ENCODE measurements around the gene PCDHGA7. TPM values are rescaled to one million over a fixed set of nuclear protein-coding genes. Genes with fewer than 3 reads are reported as not detected.
"Not testable (repeated sequence)": the region's sequence is repeated elsewhere in the genome, so short reads cannot be mapped to it uniquely, and the experiment has no call there.

Gene PCDHGA7
- polyA plus RNA-seq, 1 donor, result 0.69 TPM

DNA sequence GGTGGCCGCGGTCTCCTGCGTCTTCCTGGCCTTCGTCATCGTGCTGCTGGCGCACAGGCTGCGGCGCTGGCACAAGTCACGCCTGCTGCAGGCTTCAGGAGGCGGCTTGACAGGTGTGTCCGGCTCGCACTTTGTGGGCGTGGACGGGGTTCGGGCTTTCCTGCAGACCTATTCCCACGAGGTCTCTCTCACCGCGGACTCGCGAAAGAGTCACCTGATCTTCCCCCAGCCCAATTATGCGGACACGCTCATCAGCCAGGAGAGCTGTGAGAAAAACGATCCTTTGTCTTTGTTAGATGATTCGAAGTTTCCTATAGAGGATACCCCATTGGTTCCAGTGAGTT is 32.7 kb downstream of the PCDHGA7 start:
- H3K27me3 ChIP-seq (ENCODE audit: control insufficient read depth, insufficient read depth, low read length), result peaks cover 67% of the 10 kb centered on the region
- WGBS (ENCODE audit: insufficient coverage, low lambda C conversion rate), result 17% methylated on average over 1 of the region's 24 CpGs

DNA sequence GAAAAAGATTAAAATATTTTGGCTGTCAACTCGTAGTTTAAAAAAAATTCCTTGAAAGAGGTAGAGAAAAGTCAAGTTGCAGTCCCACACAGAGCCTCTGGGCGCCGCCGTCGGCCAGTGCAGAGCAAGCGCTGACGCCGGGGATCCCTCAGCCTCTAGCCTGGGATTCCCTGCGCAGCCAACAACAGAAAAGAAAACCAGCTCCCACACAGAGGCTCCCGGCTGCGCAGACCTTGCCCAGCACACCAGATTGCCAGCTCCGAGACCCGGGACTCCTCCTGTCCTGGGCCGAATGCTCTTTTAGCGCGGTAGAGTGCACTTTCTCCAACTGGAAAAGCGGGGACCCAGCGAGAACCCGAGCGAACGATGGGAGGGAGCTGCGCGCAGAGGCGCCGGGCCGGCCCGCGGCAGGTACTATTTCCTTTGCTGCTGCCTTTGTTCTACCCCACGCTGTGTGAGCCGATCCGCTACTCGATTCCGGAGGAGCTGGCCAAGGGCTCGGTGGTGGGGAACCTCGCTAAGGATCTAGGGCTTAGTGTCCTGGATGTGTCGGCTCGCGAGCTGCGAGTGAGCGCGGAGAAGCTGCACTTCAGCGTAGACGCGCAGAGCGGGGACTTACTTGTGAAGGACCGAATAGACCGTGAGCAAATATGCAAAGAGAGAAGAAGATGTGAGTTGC is 35.1 kb downstream of the PCDHGA7 start, which contains the start of gene PCDHGB7:
Gene PCDHGB7, plus strand, starts transcription at position 184 of the 679 bp plus-strand sequence. Its CDS starts 183 bp downstream, at position 367.
- peaks cover 77% of the 10 kb centered on the region for H3K27me3 ChIP-seq (ENCODE audit: control insufficient read depth, insufficient read depth, low read length)
- not testable (repeated sequence) for H3K4me1 ChIP-seq (ENCODE audit: control insufficient read depth, insufficient read depth, low read length); H3K27ac ChIP-seq (ENCODE audit: low read length); H3K36me3 ChIP-seq (ENCODE audit: control insufficient read depth, insufficient read depth, low read length)
- WGBS (ENCODE audit: insufficient coverage, low lambda C conversion rate), result no CpG with 5 or more reads among the region's 47 CpGs
- DNase-seq, result peak; percentile 38 to 49
- H3K9me3 ChIP-seq (ENCODE audit: control insufficient read depth, low read depth, low read length), result peaks cover 55% of the 10 kb centered on the region
- peak within 1 kb of the TSS; percentile 31 for H3K4me3 ChIP-seq (ENCODE audit: low read length)

More for the DNA sequence above, 32.7 kb downstream of the PCDHGA7 start:
- H3K9me3 ChIP-seq (ENCODE audit: control insufficient read depth, low read depth, low read length), result peaks cover 51% of the 10 kb centered on the region
- H3K27ac ChIP-seq (ENCODE audit: low read length); H3K36me3 ChIP-seq (ENCODE audit: control insufficient read depth, insufficient read depth, low read length); DNase-seq; H3K4me3 ChIP-seq (ENCODE audit: low read length); H3K4me1 ChIP-seq (ENCODE audit: control insufficient read depth, insufficient read depth, low read length): not testable (repeated sequence)

DNA sequence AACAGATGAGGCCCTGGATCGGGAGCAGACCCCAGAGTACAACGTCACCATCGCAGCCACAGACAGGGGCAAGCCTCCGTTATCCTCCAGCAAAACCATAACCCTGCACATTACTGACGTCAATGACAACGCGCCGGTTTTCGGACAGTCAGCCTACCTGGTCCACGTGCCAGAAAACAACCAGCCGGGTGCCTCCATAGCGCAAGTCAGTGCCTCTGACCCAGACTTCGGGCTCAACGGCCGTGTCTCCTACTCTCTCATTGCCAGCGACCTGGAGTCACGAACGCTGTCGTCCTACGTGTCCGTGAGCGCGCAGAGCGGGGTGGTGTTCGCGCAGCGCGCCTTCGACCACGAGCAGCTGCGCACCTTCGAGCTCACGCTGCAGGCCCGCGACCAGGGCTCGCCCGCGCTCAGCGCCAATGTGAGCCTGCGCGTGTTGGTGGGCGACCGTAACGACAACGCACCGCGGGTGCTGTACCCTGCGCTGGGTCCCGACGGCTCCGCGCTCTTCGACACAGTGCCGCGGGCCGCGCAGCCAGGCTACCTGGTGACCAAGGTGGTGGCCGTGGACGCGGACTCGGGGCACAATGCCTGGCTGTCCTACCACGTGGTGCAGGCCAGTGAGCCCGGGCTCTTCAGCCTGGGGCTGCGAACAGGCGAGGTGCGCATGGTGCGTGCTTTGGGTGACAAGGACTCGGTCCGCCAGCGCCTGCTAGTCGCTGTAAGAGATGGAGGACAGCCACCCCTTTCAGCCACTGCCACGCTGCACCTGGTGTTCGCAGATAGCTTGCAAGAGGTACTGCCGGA is 36.7 kb downstream of the PCDHGA7 start:
- H3K27ac ChIP-seq (ENCODE audit: low read length), result no peak overlapping the region
- no peaks in the 10 kb centered on the region for H3K36me3 ChIP-seq (ENCODE audit: control insufficient read depth, insufficient read depth, low read length)
- H3K4me3 ChIP-seq (ENCODE audit: low read length), result no peak overlapping the region
- DNase-seq, result no peak
- H3K9me3 ChIP-seq (ENCODE audit: control insufficient read depth, low read depth, low read length), result peaks cover 68% of the 10 kb centered on the region
- H3K27me3 ChIP-seq (ENCODE audit: control insufficient read depth, insufficient read depth, low read length), result peaks cover 71% of the 10 kb centered on the region
- no CpG with 5 or more reads among the region's 74 CpGs for WGBS (ENCODE audit: insufficient coverage, low lambda C conversion rate)
- no peaks in the 10 kb centered on the region for H3K4me1 ChIP-seq (ENCODE audit: control insufficient read depth, insufficient read depth, low read length)

DNA sequence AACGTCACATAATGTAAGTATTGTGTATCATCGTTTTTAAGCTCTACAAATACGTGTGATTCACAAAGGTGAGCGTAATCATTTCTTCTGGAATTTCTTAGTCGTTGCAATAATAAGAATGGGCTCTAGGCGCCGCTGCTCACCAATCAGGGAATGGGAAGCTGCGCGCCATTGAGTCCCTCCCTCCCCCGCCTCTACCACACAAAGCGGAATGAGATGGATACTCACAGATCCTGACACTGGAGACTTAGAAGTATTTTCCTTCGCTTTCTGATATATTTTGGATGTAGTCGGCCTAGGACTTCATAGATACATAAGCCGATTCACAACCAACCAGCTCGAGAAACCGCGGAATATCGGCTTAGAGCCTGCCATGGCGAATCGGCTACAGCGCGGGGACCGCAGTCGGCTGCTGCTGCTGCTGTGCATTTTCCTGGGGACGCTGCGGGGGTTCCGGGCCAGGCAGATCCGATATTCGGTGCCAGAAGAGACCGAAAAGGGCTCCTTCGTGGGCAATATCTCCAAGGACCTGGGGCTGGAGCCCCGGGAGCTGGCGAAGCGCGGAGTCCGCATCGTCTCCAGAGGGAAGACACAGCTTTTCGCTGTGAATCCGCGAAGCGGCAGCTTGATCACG is 38.4 kb downstream of the PCDHGA7 start, which contains the start of gene PCDHGA11:
Gene PCDHGA11, plus strand, starts transcription at position 197 of the 634 bp plus-strand sequence. Its CDS starts 177 bp downstream, at position 374.
- Histone ChIP-seq H3K9me3 (ENCODE audit: control insufficient read depth, low read depth, low read length) (peaks cover 65% of the 10 kb centered on the region), H3K4me3 (ENCODE audit: low read length) (peak within 1 kb of the TSS; percentile 11), H3K27me3 (ENCODE audit: control insufficient read depth, insufficient read depth, low read length) (peaks cover 59% of the 10 kb centered on the region), H3K27ac (ENCODE audit: low read length) (no peak within 1 kb of the TSS), H3K36me3 (ENCODE audit: control insufficient read depth, insufficient read depth, low read length) (no peaks in the 10 kb centered on the region), H3K4me1 (ENCODE audit: control insufficient read depth, insufficient read depth, low read length) (no peaks in the 10 kb centered on the region)
- WGBS (ENCODE audit: insufficient coverage, low lambda C conversion rate), result 0% methylated on average over 1 of the region's 42 CpGs
- peak in 1 of 2 donors; percentile 34 for DNase-seq

DNA sequence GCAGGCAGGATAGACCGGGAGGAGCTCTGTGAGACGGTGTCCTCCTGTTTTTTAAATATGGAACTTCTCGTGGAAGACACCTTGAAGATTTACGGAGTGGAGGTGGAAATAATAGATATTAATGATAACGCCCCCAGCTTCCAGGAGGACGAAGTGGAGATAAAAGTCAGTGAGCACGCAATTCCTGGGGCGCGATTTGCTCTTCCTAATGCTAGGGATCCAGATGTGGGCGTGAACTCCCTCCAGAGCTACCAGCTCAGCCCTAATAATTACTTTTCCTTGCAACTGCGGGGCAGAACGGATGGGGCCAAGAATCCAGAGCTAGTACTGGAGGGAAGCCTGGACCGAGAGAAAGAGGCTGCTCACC is 38.9 kb downstream of the PCDHGA7 start:
- Histone ChIP-seq H3K4me1 (ENCODE audit: control insufficient read depth, insufficient read depth, low read length) (no peaks in the 10 kb centered on the region), H3K4me3 (ENCODE audit: low read length) (no peak overlapping the region), H3K36me3 (ENCODE audit: control insufficient read depth, insufficient read depth, low read length) (no peaks in the 10 kb centered on the region), H3K9me3 (ENCODE audit: control insufficient read depth, low read depth, low read length) (peaks cover 65% of the 10 kb centered on the region), H3K27me3 (ENCODE audit: control insufficient read depth, insufficient read depth, low read length) (peaks cover 63% of the 10 kb centered on the region), H3K27ac (ENCODE audit: low read length) (no peak overlapping the region)
- no peak for DNase-seq
- 10% methylated on average over 2 of the region's 13 CpGs for WGBS (ENCODE audit: insufficient coverage, low lambda C conversion rate)

DNA sequence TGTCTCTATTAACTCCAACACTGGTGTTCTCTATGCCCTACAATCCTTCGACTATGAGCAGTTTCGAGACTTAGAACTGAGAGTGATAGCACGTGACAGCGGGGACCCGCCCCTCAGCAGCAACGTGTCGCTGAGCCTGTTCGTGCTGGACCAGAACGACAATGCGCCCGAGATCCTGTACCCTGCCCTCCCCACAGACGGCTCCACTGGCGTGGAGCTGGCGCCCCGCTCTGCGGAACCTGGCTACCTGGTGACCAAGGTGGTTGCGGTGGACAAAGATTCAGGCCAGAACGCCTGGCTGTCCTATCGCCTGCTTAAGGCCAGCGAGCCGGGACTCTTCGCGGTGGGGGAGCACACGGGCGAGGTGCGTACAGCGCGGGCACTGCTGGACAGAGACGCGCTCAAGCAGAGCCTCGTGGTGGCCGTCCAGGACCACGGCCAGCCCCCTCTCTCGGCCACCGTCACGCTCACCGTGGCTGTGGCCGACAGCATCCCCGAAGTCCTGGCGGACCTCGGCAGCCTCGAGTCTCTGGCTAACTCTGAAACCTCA is 40.3 kb downstream of the PCDHGA7 start:
- DNase-seq, result no peak
- H3K27me3 ChIP-seq (ENCODE audit: control insufficient read depth, insufficient read depth, low read length), result peaks cover 70% of the 10 kb centered on the region
- WGBS (ENCODE audit: insufficient coverage, low lambda C conversion rate), result no CpG with 5 or more reads among the region's 42 CpGs

DNA sequence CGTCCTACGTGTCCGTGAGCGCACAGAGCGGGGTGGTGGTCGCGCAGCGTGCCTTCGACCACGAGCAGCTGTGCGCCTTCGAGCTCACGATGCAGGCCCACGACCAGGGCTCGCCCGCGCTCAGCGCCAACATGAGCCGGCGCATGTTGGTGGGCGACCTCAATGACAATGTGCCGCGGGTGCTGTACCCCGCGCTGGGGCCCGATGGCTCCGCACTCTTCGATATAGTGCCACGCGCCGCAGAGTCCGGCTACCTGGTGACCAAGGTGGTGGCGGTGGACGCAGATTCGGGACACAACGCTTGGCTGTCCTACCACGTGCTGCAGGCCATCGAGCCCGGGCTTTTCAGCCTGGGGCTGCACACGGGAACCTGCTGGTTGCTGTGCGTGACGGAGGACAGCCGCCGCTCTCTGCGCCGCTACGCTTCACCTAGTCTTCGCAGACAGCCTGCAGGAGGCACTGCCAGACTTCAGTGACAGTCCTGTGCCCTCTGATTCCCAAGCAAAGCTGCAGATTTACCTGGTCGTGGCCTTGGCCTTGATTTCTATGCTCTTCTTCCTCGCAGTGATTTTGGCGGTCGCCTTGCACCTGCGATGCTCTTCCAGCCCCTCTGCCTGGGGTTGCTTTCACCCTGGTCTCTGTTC is 45.4 kb downstream of the PCDHGA7 start:
- Histone ChIP-seq H3K4me3 (ENCODE audit: low read length) (no peak overlapping the region), H3K27me3 (ENCODE audit: control insufficient read depth, insufficient read depth, low read length) (peaks cover 52% of the 10 kb centered on the region), H3K4me1 (ENCODE audit: control insufficient read depth, insufficient read depth, low read length) (no peaks in the 10 kb centered on the region), H3K27ac (ENCODE audit: low read length) (no peak overlapping the region), H3K9me3 (ENCODE audit: control insufficient read depth, low read depth, low read length) (peaks cover 65% of the 10 kb centered on the region), H3K36me3 (ENCODE audit: control insufficient read depth, insufficient read depth, low read length) (no peaks in the 10 kb centered on the region)
- WGBS (ENCODE audit: insufficient coverage, low lambda C conversion rate), result no CpG with 5 or more reads among the region's 53 CpGs
- no peak for DNase-seq

More for the DNA sequence above, 40.3 kb downstream of the PCDHGA7 start:
- Histone ChIP-seq H3K36me3 (ENCODE audit: control insufficient read depth, insufficient read depth, low read length) (no peaks in the 10 kb centered on the region), H3K4me3 (ENCODE audit: low read length) (no peak overlapping the region), H3K27ac (ENCODE audit: low read length) (no peak overlapping the region), H3K4me1 (ENCODE audit: control insufficient read depth, insufficient read depth, low read length) (no peaks in the 10 kb centered on the region), H3K9me3 (ENCODE audit: control insufficient read depth, low read depth, low read length) (peaks cover 66% of the 10 kb centered on the region)

DNA sequence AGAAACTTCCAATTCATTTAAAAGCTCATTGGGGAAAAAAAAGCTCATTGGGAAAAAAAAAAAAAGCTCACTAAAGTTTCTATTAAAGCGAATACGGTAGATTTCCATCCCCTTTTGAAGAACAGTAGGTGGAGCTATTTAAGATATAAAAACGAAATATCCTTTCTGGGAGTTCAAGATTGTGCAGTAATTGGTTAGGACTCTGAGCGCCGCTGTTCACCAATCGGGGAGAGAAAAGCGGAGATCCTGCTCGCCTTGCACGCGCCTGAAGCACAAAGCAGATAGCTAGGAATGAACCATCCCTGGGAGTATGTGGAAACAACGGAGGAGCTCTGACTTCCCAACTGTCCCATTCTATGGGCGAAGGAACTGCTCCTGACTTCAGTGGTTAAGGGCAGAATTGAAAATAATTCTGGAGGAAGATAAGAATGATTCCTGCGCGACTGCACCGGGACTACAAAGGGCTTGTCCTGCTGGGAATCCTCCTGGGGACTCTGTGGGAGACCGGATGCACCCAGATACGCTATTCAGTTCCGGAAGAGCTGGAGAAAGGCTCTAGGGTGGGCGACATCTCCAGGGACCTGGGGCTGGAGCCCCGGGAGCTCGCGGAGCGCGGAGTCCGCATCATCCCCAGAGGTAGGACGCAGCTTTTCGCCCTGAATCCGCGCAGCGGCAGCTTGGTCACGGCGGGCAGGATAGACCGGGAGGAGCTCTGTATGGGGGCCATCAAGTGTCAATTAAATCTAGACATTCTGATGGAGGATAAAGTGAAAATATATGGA is 48.0 kb downstream of the PCDHGA7 start, which contains the start of gene PCDHGA12:
Gene PCDHGA12, plus strand, starts transcription at position 176 of the 782 bp plus-strand sequence. Its CDS starts 253 bp downstream, at position 429.
- Histone ChIP-seq H3K27me3 (ENCODE audit: control insufficient read depth, insufficient read depth, low read length) (peaks cover 50% of the 10 kb centered on the region), H3K36me3 (ENCODE audit: control insufficient read depth, insufficient read depth, low read length) (no peaks in the 10 kb centered on the region), H3K4me1 (ENCODE audit: control insufficient read depth, insufficient read depth, low read length) (no peaks in the 10 kb centered on the region), H3K27ac (ENCODE audit: low read length) (no peak within 1 kb of the TSS), H3K9me3 (ENCODE audit: control insufficient read depth, low read depth, low read length) (peaks cover 50% of the 10 kb centered on the region), H3K4me3 (ENCODE audit: low read length) (no peak within 1 kb of the TSS)
- WGBS (ENCODE audit: insufficient coverage, low lambda C conversion rate), result 23% methylated on average over 5 of the region's 33 CpGs
- peak in 1 of 2 donors; percentile 8 for DNase-seq

DNA sequence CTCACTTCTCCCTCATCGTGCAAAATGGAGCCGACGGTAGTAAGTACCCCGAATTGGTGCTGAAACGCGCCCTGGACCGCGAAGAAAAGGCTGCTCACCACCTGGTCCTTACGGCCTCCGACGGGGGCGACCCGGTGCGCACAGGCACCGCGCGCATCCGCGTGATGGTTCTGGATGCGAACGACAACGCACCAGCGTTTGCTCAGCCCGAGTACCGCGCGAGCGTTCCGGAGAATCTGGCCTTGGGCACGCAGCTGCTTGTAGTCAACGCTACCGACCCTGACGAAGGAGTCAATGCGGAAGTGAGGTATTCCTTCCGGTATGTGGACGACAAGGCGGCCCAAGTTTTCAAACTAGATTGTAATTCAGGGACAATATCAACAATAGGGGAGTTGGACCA is 48.7 kb downstream of the PCDHGA7 start:
- Histone ChIP-seq H3K36me3 (ENCODE audit: control insufficient read depth, insufficient read depth, low read length) (no peaks in the 10 kb centered on the region), H3K4me1 (ENCODE audit: control insufficient read depth, insufficient read depth, low read length) (no peaks in the 10 kb centered on the region), H3K27me3 (ENCODE audit: control insufficient read depth, insufficient read depth, low read length) (peaks cover 46% of the 10 kb centered on the region), H3K9me3 (ENCODE audit: control insufficient read depth, low read depth, low read length) (peaks cover 50% of the 10 kb centered on the region), H3K27ac (ENCODE audit: low read length) (no peak overlapping the region), H3K4me3 (ENCODE audit: low read length) (no peak overlapping the region)
- no peak for DNase-seq
- no CpG with 5 or more reads among the region's 37 CpGs for WGBS (ENCODE audit: insufficient coverage, low lambda C conversion rate)
